ENCODE measurements around the gene EBP. TPM values are rescaled to one million over a fixed set of nuclear protein-coding genes. Genes with fewer than 3 reads are reported as not detected.

EBP gene
- total RNA-seq, 2 experiments from 2014 or later, result 159 to 164 TPM

DNA sequence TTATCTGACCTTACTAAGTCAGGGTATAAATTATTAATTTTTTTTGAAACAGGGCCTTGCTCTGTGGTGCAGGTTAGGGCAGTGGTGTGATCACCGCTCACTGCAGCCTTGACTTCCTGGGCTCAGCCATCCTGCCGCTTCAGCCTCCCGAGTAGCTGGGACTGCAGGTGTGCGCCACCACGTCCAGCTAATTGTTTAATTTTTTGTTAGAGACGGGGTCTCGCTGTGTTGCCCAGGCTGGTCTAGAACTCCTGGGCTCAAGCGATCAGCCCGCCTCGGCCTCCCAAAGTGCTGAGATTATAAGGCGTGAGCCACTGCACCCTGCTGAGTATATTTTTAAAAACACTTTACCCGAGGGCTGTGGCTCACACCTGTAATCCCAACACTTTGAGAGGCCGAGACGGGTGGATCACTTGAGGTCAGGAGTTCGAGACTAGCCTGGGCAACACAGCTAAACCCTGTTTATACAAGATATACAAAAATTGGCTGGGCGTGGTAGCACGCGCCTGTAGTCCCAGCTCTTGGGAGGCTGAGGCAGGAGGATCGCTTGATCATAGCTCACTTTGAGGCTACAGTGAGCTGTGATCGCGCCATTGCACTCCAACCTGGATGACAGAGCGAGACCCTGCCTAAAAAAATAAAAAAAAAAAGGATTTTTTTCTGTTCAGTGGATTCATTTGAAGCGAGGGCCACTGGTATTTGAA lies 17.2 kb downstream of the EBP start:
- no peak for TF ChIP-seq CTCF (IDR thresholded peaks at IDR 0.05)
- ATAC-seq, result no peak
- Mint-ChIP-seq H3K27ac (peak overlapping the region; percentile 98), H3K4me3 (peak overlapping the region; percentile 89), H3K9me3 (no peaks in the 10 kb centered on the region), H3K27me3 (no peaks in the 10 kb centered on the region), H3K36me3 (ENCODE audit: low read depth) (peaks cover 6% of the 10 kb centered on the region), H3K4me1 (ENCODE audit: low read depth) (peaks cover 14% of the 10 kb centered on the region)
- ChIA-PET CTCF (interaction anchor here (1.2 kb wide), 1 partner anchor 11 kb away, joined by 4 read pairs; no protein-coding TSS in a partner anchor), POLR2A (interaction anchor here (0.6 to 3.4 kb wide), 10 partner anchors 9 to 376 kb away, joined by 3 to 17 read pairs (median 5); partner anchors contain the start of genes EBP and RBM3)
- intact Hi-C loops (cut with micrococcal nuclease), result loop anchor here (5.0 kb wide), 1 partner anchor 34 kb away; the partner anchor contains the start of gene RBM3
- no peak for DNase-seq

DNA sequence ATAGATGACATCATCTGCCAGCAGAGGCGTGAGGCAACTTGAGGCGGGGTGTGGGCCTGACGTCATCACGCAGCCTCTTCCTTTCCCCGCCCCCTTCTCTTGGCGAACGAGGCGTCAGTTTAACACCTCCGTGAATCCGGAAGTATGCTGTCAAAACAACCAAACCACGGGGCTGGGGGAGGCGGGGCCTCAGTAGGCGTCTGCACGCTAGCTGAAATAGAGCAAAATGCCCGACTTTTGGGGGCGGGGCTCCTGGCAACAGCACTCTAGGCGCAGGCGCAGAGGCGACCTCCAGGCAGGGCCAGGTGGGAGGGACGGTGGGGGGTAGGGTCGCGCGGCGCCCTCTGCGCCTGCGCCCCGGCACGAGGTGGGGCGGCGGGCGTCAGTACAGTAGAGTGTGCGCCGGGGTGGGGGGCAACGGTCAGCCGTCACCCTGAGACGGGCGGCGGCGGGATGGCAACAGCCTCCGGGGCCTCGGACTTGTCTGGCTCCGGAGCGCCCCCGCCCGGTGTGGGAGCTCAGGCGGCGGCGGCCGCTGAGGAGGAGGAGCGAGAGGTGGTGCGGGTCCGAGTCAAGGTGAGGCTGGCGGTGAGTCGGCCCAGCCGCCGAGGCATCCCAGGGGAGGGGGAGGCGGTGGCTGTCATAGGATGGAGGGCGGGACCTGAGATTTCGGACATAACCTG lies 17.9 kb downstream of the EBP start, which contains the start of gene TBC1D25:
Gene TBC1D25 (plus strand): TSS at position 370 of the 683 bp plus-strand sequence. CDS start 84 bp downstream, at position 454.
- ChIA-PET POLR2A (interaction anchor here (1.0 to 3.4 kb wide), 8 partner anchors 10 to 65 kb away, joined by 3 to 17 read pairs (median 8); partner anchors contain the start of genes EBP and RBM3), CTCF (interaction anchor here (0.5 to 1.2 kb wide), 3 partner anchors 11 to 456 kb away, joined by 3 to 4 read pairs (median 3); no protein-coding TSS in a partner anchor)
- Mint-ChIP-seq H3K36me3 (ENCODE audit: low read depth) (peaks cover 8% of the 10 kb centered on the region), H3K4me3 (peak within 1 kb of the TSS; percentile 89), H3K27me3 (no peaks in the 10 kb centered on the region), H3K27ac (peak within 1 kb of the TSS; percentile 98), H3K9me3 (no peaks in the 10 kb centered on the region), H3K4me1 (ENCODE audit: low read depth) (peaks cover 16% of the 10 kb centered on the region)
- DNase-seq (peak; percentile 99), ATAC-seq (peak; percentile 85)
- intact Hi-C loops (cut with micrococcal nuclease), result loop anchor here (5.0 kb wide), 1 partner anchor 33 kb away; the partner anchor contains the start of gene RBM3
- no peak for TF ChIP-seq CTCF (IDR thresholded peaks at IDR 0.05)

- H3K4me1 Mint-ChIP-seq (ENCODE audit: low read depth), result peaks cover 16% of the 10 kb centered on the region
- CTCF ChIA-PET, result interaction anchor here (0.9 kb wide), 1 partner anchor 30 kb away, joined by 3 read pairs; no protein-coding TSS in a partner anchor
- intact Hi-C loops (cut with micrococcal nuclease), result no loop called here
- TF ChIP-seq CTCF (IDR thresholded peaks at IDR 0.05), result no peak
- H3K9me3 Mint-ChIP-seq, result no peaks in the 10 kb centered on the region
- DNase-seq (peak; percentile 63), ATAC-seq (peak; percentile 65)
- peak overlapping the region; percentile 98 for H3K27ac Mint-ChIP-seq
- peaks cover 8% of the 10 kb centered on the region for H3K36me3 Mint-ChIP-seq (ENCODE audit: low read depth)
- POLR2A ChIA-PET, result interaction anchor here (1.0 to 3.4 kb wide), 9 partner anchors 9 to 65 kb away, joined by 3 to 17 read pairs (median 7); partner anchors contain the start of genes EBP and RBM3
- no peaks in the 10 kb centered on the region for H3K27me3 Mint-ChIP-seq
- peak overlapping the region; percentile 89 for H3K4me3 Mint-ChIP-seq
Measured at GRCh38 chrX:48540028-48540375, 18.4 kb downstream of the EBP start.

- TF ChIP-seq CTCF (IDR thresholded peaks at IDR 0.05), result no peak
- Mint-ChIP-seq H3K27ac (peak overlapping the region; percentile 98), H3K4me3 (peak overlapping the region; percentile 89), H3K27me3 (no peaks in the 10 kb centered on the region), H3K4me1 (ENCODE audit: low read depth) (peaks cover 16% of the 10 kb centered on the region), H3K36me3 (ENCODE audit: low read depth) (peaks cover 10% of the 10 kb centered on the region), H3K9me3 (no peaks in the 10 kb centered on the region)
- ATAC-seq, result no peak
- intact Hi-C loops (cut with micrococcal nuclease), result no loop called here
- ChIA-PET POLR2A (interaction anchor here (1.0 to 3.4 kb wide), 6 partner anchors 9 to 39 kb away, joined by 3 to 17 read pairs (median 10); partner anchors contain the start of genes EBP and RBM3), CTCF (no interaction called here)
- DNase-seq, result no peak
Measured at GRCh38 chrX:48540480-48540879, 18.9 kb downstream of the EBP start.

All from activated CD8-positive, alpha-beta T cell treated with anti-CD3 and anti-CD28 coated beads for 36 hours (primary cell).